Thyroid gland (tissue), 4 donors: ENCODE measurements around the gene CREB5.

ENCODE experiments used
- POLR2A ChIP-seq, 2 donors: fragments of 450-650 bp; IDR thresholded peaks; one replicate each; pipeline ENCODE4 v1.6.1; 2017; ENCODE audit warnings: antibody characterized with exemption in 2 of 2, mild to moderate bottlenecking in 2 of 2, moderate library complexity in 1 of 2
- TF ChIP-seq, protein P1 (sequence below), 6 experiments: fragments of 200-600 bp in 3 of 6; fragments of 450-650 bp in 3 of 6; sonication (generic) in 3 of 6; IDR thresholded peaks; one replicate each; pipeline ENCODE4 v1.5.1; 2016 to 2019; ENCODE audit warnings: antibody characterized with exemption in 6 of 6, mild to moderate bottlenecking in 2 of 6, inconsistent platforms in 1 of 6, moderate library complexity in 1 of 6

DNA sequence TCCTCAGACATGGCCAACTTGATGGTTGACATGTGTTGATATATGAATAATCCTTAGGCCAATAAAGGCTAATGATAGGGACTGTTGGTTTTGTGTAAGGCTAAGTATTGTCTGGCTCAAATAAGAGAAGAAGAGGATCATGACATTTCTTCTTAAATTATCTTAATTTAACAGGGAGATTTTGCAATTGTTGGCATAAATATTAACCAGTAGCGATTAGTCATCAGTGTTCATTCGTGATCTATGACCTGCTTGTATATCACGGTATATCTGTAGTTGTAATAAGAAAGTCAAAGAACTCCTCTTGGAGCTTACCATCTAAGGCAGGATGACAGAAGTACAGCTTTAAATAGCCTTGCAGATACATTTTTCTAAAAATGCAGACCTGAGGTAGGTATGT is 196.4 kb downstream of the CREB5 start:
- TF ChIP-seq POLR2A (IDR thresholded peaks at IDR 0.05) = no peak
- TF ChIP-seq, protein P1, sequence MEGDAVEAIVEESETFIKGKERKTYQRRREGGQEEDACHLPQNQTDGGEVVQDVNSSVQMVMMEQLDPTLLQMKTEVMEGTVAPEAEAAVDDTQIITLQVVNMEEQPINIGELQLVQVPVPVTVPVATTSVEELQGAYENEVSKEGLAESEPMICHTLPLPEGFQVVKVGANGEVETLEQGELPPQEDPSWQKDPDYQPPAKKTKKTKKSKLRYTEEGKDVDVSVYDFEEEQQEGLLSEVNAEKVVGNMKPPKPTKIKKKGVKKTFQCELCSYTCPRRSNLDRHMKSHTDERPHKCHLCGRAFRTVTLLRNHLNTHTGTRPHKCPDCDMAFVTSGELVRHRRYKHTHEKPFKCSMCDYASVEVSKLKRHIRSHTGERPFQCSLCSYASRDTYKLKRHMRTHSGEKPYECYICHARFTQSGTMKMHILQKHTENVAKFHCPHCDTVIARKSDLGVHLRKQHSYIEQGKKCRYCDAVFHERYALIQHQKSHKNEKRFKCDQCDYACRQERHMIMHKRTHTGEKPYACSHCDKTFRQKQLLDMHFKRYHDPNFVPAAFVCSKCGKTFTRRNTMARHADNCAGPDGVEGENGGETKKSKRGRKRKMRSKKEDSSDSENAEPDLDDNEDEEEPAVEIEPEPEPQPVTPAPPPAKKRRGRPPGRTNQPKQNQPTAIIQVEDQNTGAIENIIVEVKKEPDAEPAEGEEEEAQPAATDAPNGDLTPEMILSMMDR (IDR thresholded peaks at IDR 0.05) = no peak
